ENCODE results near the gene TWF2.

DNA sequence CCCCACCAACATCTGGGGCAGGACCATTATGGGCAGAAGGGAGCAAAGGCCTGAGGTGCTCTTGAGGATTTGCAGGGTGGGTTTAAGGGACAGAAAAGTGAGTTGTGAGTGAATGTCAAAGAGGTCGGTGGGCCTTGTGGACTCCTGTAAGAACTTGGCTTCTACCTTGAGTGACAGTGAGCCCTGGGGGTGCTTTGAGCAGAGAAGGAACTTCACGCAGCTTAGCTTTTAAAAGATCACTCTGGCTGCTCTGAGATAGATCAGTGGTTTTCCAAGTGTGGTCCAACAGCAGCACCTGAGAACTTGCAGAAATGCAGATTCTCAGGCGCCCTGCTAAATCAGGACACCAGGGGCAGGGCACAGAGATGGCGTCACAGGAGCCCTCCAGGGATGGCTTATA is 56.3 kb downstream of the TWF2 start:
- TF ChIP-seq GATA3 (IDR thresholded peaks at IDR 0.05; ENCODE audit: low read depth, low read length), result no peak
- TF ChIP-seq GATA2 (IDR thresholded peaks at IDR 0.05; ENCODE audit: low read depth, low read length), result no peak
